AG10803 (cell line): ENCODE data around the gene DAP.

ENCODE experiments used
- DNase-seq: peaks from one replicate; pipeline ENCODE4 v3.0.0; 2010; ENCODE audit warnings: low read depth
- H3K4me3 ChIP-seq: 2 replicates; pipeline ENCODE4 v1.5.1; 2011; ENCODE audit warnings: mild to moderate bottlenecking, low read length, control low read depth
- CTCF ChIP-seq: conservative IDR thresholded peaks from 2 replicates; pipeline ENCODE4 v1.5.1; 2011; ENCODE audit warnings: mild to moderate bottlenecking, low read length, control low read depth, inconsistent platforms

Gene DAP

GRCh38 chr5:10682801-10683525 is 78.1 kb downstream of the DAP start:
- DNase-seq, result no peak
- no peak overlapping the region for H3K4me3 ChIP-seq
- TF ChIP-seq CTCF, result no peak

- no peak for DNase-seq
- no peak overlapping the region for H3K4me3 ChIP-seq
- TF ChIP-seq CTCF, result no peak
Measured at GRCh38 chr5:10681731-10682679, 79.0 kb downstream of the DAP start.

- no peak for DNase-seq
- H3K4me3 ChIP-seq, result no peak overlapping the region
- no peak for TF ChIP-seq CTCF
Measured at GRCh38 chr5:10680876-10681481, 80.1 kb downstream of the DAP start.

- H3K4me3 ChIP-seq, result no peak overlapping the region
Measured at GRCh38 chr5:10679336-10679988, 81.6 kb downstream of the DAP start.

GRCh38 chr5:10678244-10678643 is 82.8 kb downstream of the DAP start:
- H3K4me3 ChIP-seq, result no peak overlapping the region
- DNase-seq, result peak; percentile 83
- no peak for TF ChIP-seq CTCF

More at GRCh38 chr5:10679336-10679988, 81.6 kb downstream of the DAP start:
- no peak for DNase-seq
- no peak for TF ChIP-seq CTCF

GRCh38 chr5:10677533-10677932 is 83.5 kb downstream of the DAP start:
- TF ChIP-seq CTCF, result no peak
- H3K4me3 ChIP-seq, result no peak overlapping the region
- DNase-seq, result no peak
